Hematopoietic multipotent progenitor cell treated with erythropoietin and hydrocortisone succinate and interleukin-3 and kit ligand, for 15 days (in vitro differentiated cells): ENCODE measurements around the gene TMEM11.

Experiments
- DNase-seq: peaks from one replicate; pipeline ENCODE4 v3.0.0-alpha.2; 2015; ENCODE audit warnings: low spot score

Gene TMEM11

GRCh38 chr17:21160401-21160800, 53.6 kb downstream of the TMEM11 start:
- no peak for DNase-seq

- DNase-seq = no peak
Observed at GRCh38 chr17:21157586-21158370, 56.2 kb downstream of the TMEM11 start.

GRCh38 chr17:21152731-21153130, 61.2 kb downstream of the TMEM11 start:
- DNase-seq = no peak

- DNase-seq = no peak
Observed at GRCh38 chr17:21149621-21150020, 64.3 kb downstream of the TMEM11 start.
